HG02571 (cell line): Measurements from ENCODE around the gene LAMC2.
"Not testable (repeated sequence)": the region's sequence is repeated elsewhere in the genome, so short reads cannot be mapped to it uniquely, and the experiment has no call there.

Experiments used
- ATAC-seq: cut with Tn5 transposase; IDR thresholded peaks from one replicate; pipeline ENCODE4 v1.9.1; 2021; ENCODE audit warnings: mild to moderate bottlenecking, moderate library complexity; ENCODE audit not compliant: unreplicated experiment

The LAMC2 gene

GRCh38 chr1:183236158-183236725, 50.2 kb downstream of the LAMC2 start:
- no peak for ATAC-seq

GRCh38 chr1:183237046-183237445, 51.0 kb downstream of the LAMC2 start:
- no peak for ATAC-seq

- no peak for ATAC-seq
Measured at GRCh38 chr1:183238071-183238470, 52.0 kb downstream of the LAMC2 start.

GRCh38 chr1:183239220-183239742, 53.2 kb downstream of the LAMC2 start:
- ATAC-seq: no peak

GRCh38 chr1:183239793-183240525, 53.9 kb downstream of the LAMC2 start:
- ATAC-seq: no peak

GRCh38 chr1:183240526-183240825, 54.4 kb downstream of the LAMC2 start:
- no peak for ATAC-seq

GRCh38 chr1:183240853-183241252, 54.8 kb downstream of the LAMC2 start:
- not testable (repeated sequence) for ATAC-seq

- no peak for ATAC-seq
Measured at GRCh38 chr1:183241471-183241870, 55.4 kb downstream of the LAMC2 start.

GRCh38 chr1:183242556-183242955, 56.5 kb downstream of the LAMC2 start:
- no peak for ATAC-seq

- ATAC-seq: no peak
Measured at GRCh38 chr1:183243161-183244050, 57.3 kb downstream of the LAMC2 start.

- ATAC-seq: no peak
Measured at GRCh38 chr1:183244466-183244865, 58.4 kb downstream of the LAMC2 start.

GRCh38 chr1:183245357-183245756, 59.3 kb downstream of the LAMC2 start:
- ATAC-seq: no peak

GRCh38 chr1:183246436-183246835, 60.4 kb downstream of the LAMC2 start:
- ATAC-seq: no peak

- ATAC-seq: no peak
Measured at GRCh38 chr1:183247066-183247465, 61.0 kb downstream of the LAMC2 start.

- no peak for ATAC-seq
Measured at GRCh38 chr1:183247484-183247883, 61.4 kb downstream of the LAMC2 start.

GRCh38 chr1:183247931-183248330, 61.9 kb downstream of the LAMC2 start:
- no peak for ATAC-seq

- no peak for ATAC-seq
Measured at GRCh38 chr1:183248989-183249691, 63.1 kb downstream of the LAMC2 start.

GRCh38 chr1:183249941-183250452, 63.9 kb downstream of the LAMC2 start:
- no peak for ATAC-seq

- no peak for ATAC-seq
Measured at GRCh38 chr1:183251101-183251958, 65.3 kb downstream of the LAMC2 start.

- no peak for ATAC-seq
Measured at GRCh38 chr1:183251959-183252450, 65.9 kb downstream of the LAMC2 start.
